PFSK-1 (cell line): ENCODE measurements around the gene HACD1.

Experiments
- FOXP2 ChIP-seq: optimal IDR thresholded peaks from 2 replicates; pipeline ENCODE3; 2011; ENCODE audit warnings: borderline replicate concordance, control low read depth, inconsistent platforms; ENCODE audit not compliant: insufficient read depth; ENCODE audit errors: extremely low read length, extremely low read depth
- POLR2AphosphoS5 ChIP-seq: IDR thresholded peaks from 2 replicates; pipeline ENCODE4 v1.6.1; 2012; ENCODE audit warnings: low read depth, mild to moderate bottlenecking, control low read depth, low read length, moderate library complexity
- REST ChIP-seq, 2 experiments: IDR thresholded peaks; 2 replicates each; pipeline versions ENCODE4 v1.6.1 to v1.8.0; 2011 to 2012; ENCODE audit warnings: low read depth in 2 of 2, low read length in 2 of 2, control low read depth in 1 of 2, inconsistent platforms in 1 of 2, mild to moderate bottlenecking in 1 of 2, moderate library complexity in 1 of 2; ENCODE audit not compliant: insufficient read depth in 1 of 2
- SIN3A ChIP-seq: IDR thresholded peaks from 2 replicates; pipeline ENCODE4 v1.6.1; 2012; ENCODE audit warnings: mild to moderate bottlenecking, low read length, moderate library complexity, borderline replicate concordance; ENCODE audit not compliant: insufficient read depth
- TAF1 ChIP-seq: IDR thresholded peaks from 2 replicates; pipeline ENCODE4 v1.6.1; 2012; ENCODE audit warnings: low read length, control low read depth, borderline replicate concordance; ENCODE audit not compliant: insufficient read depth

The HACD1 gene

GRCh38 chr10:17580885-17581284, 36.3 kb downstream of the HACD1 start:
- TF ChIP-seq REST (IDR thresholded peaks at IDR 0.05; ENCODE audit: insufficient read depth in 1 of 2, low read depth in 2 of 2, low read length in 2 of 2) (no peak), POLR2AphosphoS5 (no peak), FOXP2 (no peak), SIN3A (no peak), TAF1 (no peak)

- TF ChIP-seq POLR2AphosphoS5 (no peak), SIN3A (no peak), TAF1 (no peak), REST (IDR thresholded peaks at IDR 0.05; ENCODE audit: insufficient read depth in 1 of 2, low read depth in 2 of 2, low read length in 2 of 2) (no peak), FOXP2 (no peak)
These were observed 38.6 kb downstream of the HACD1 start for GRCh38 chr10:17578603-17579002.

GRCh38 chr10:17576768-17577167, 40.4 kb downstream of the HACD1 start:
- TF ChIP-seq POLR2AphosphoS5 (no peak), SIN3A (no peak), TAF1 (no peak), REST (IDR thresholded peaks at IDR 0.05; ENCODE audit: insufficient read depth in 1 of 2, low read depth in 2 of 2, low read length in 2 of 2) (no peak), FOXP2 (no peak)

- no peak for TF ChIP-seq REST (IDR thresholded peaks at IDR 0.05; ENCODE audit: insufficient read depth in 1 of 2, low read depth in 2 of 2, low read length in 2 of 2)
- TF ChIP-seq SIN3A, result no peak
- TF ChIP-seq FOXP2, result no peak
- no peak for TF ChIP-seq TAF1
- TF ChIP-seq POLR2AphosphoS5, result no peak
These were observed 52.3 kb downstream of the HACD1 start for GRCh38 chr10:17564911-17565310.

GRCh38 chr10:17563452-17563851, 53.7 kb downstream of the HACD1 start:
- TF ChIP-seq POLR2AphosphoS5, result no peak
- TF ChIP-seq REST (IDR thresholded peaks at IDR 0.05; ENCODE audit: insufficient read depth in 1 of 2, low read depth in 2 of 2, low read length in 2 of 2), result no peak
- TF ChIP-seq FOXP2, result no peak
- no peak for TF ChIP-seq SIN3A
- no peak for TF ChIP-seq TAF1
